Panc1 (cell line): Measurements from ENCODE around the gene RMRP.

Experiments used
- POLR2AphosphoS5 ChIP-seq: IDR thresholded peaks from 2 replicates; pipeline ENCODE4 v1.6.1; 2012; ENCODE audit warnings: mild to moderate bottlenecking, low read depth, low read length, moderate library complexity
- SIN3A ChIP-seq: IDR thresholded peaks from 2 replicates; pipeline ENCODE4 v1.6.1; 2012; ENCODE audit warnings: low read depth, mild to moderate bottlenecking, low read length, moderate library complexity, borderline replicate concordance; ENCODE audit not compliant: insufficient read depth
- TF ChIP-seq, protein P1 (sequence below): fragments of 450-650 bp; IDR thresholded peaks from 2 replicates; pipeline ENCODE4 v1.5.1; 2017; ENCODE audit warnings: mild to moderate bottlenecking
- TF ChIP-seq, protein P2 (sequence below), 2 experiments: IDR thresholded peaks; 2 replicates each; pipeline ENCODE4 v1.6.1; 2011 to 2012; ENCODE audit warnings: low read depth in 2 of 2, control low read depth in 1 of 2, low read length in 1 of 2, mild to moderate bottlenecking in 1 of 2, moderate library complexity in 1 of 2; ENCODE audit not compliant: insufficient read depth in 1 of 2

DNA sequence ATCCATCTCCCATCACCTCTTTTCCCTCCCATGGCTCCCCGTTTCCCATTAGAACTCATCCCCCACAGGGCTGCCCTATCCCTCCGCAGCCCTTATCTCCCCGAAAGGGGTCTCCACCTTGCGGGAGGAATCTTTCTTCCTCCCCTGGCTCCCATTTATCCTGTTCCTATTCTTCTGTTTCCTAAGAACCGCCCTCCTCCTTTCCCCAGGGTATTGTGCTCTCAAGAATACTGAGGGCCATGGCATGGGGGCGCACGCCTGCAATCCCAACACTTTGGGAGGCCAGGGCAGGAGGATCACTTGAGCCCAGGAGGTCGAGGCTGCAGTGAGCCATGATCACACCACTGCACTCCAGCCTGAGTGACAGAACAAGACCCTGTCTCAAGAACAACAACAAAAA is 40.3 kb downstream of the RMRP start:
- TF ChIP-seq, protein P1, sequence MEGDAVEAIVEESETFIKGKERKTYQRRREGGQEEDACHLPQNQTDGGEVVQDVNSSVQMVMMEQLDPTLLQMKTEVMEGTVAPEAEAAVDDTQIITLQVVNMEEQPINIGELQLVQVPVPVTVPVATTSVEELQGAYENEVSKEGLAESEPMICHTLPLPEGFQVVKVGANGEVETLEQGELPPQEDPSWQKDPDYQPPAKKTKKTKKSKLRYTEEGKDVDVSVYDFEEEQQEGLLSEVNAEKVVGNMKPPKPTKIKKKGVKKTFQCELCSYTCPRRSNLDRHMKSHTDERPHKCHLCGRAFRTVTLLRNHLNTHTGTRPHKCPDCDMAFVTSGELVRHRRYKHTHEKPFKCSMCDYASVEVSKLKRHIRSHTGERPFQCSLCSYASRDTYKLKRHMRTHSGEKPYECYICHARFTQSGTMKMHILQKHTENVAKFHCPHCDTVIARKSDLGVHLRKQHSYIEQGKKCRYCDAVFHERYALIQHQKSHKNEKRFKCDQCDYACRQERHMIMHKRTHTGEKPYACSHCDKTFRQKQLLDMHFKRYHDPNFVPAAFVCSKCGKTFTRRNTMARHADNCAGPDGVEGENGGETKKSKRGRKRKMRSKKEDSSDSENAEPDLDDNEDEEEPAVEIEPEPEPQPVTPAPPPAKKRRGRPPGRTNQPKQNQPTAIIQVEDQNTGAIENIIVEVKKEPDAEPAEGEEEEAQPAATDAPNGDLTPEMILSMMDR = no peak
- TF ChIP-seq POLR2AphosphoS5 = no peak
- TF ChIP-seq, protein P2, sequence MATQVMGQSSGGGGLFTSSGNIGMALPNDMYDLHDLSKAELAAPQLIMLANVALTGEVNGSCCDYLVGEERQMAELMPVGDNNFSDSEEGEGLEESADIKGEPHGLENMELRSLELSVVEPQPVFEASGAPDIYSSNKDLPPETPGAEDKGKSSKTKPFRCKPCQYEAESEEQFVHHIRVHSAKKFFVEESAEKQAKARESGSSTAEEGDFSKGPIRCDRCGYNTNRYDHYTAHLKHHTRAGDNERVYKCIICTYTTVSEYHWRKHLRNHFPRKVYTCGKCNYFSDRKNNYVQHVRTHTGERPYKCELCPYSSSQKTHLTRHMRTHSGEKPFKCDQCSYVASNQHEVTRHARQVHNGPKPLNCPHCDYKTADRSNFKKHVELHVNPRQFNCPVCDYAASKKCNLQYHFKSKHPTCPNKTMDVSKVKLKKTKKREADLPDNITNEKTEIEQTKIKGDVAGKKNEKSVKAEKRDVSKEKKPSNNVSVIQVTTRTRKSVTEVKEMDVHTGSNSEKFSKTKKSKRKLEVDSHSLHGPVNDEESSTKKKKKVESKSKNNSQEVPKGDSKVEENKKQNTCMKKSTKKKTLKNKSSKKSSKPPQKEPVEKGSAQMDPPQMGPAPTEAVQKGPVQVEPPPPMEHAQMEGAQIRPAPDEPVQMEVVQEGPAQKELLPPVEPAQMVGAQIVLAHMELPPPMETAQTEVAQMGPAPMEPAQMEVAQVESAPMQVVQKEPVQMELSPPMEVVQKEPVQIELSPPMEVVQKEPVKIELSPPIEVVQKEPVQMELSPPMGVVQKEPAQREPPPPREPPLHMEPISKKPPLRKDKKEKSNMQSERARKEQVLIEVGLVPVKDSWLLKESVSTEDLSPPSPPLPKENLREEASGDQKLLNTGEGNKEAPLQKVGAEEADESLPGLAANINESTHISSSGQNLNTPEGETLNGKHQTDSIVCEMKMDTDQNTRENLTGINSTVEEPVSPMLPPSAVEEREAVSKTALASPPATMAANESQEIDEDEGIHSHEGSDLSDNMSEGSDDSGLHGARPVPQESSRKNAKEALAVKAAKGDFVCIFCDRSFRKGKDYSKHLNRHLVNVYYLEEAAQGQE (IDR thresholded peaks at IDR 0.05; ENCODE audit: insufficient read depth in 1 of 2, low read depth in 2 of 2, low read length in 1 of 2) = no peak
- TF ChIP-seq SIN3A = no peak
